GM19328 (cell line): ENCODE measurements around the gene SORT1.
A peak's percentile ranks its signal among the peaks of the same experiment; 100 is the strongest.

Experiments used
- ATAC-seq: cut with Tn5 transposase; IDR thresholded peaks from one replicate; pipeline ENCODE4 v1.9.1; 2021; ENCODE audit warnings: mild to moderate bottlenecking, moderate library complexity; ENCODE audit not compliant: unreplicated experiment

The SORT1 gene

DNA sequence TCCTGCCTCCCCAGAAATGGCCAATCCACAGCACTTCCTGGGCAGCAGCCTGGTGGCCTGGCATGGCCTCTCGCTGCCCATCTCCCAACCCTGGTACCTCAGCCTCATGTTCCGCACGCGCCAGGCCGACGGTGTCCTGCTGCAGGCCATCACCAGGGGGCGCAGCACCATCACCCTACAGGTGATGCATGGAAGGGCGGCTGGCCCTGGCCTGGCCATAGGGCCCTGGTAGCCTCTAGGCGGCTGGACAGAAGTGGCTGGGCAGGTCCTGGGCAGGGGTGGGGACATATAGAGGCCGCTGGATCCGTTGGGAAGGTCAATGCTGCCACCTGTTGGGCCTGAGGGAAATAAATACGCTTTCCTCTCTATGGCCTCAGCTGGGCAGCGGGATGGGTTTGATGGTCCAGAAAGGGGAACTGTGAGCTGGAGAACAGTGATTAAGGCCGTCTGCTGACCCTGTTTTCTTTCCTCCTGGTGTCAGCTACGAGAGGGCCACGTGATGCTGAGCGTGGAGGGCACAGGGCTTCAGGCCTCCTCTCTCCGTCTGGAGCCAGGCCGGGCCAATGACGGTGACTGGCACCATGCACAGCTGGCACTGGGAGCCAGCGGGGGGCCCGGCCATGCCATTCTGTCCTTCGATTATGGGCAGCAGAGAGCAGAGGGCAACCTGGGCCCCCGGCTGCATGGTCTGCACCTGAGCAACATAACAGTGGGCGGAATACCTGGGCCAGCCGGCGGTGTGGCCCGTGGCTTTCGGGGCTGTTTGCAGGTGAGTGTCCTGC lies 133.9 kb downstream of the SORT1 start:
- peak; percentile 82 for ATAC-seq

DNA sequence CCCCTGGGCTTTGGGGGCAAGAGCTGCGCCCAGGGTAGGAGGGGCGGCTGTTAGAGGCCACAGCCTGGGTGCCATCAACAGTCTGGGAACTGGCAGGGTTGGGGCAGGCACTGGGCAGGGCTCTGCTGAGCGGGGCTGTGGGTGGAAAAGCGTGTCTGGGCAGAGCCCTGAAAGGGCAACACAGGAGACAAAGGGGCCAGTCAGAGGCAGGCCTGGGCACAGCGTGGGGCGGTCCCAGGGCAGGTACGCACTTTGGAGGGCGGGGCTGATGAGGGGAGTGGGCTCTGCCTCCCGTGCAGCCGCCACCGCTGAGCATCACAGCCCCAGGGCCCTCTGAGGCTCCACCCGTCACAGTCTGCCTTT lies 134.5 kb downstream of the SORT1 start:
- ATAC-seq, result no peak

DNA sequence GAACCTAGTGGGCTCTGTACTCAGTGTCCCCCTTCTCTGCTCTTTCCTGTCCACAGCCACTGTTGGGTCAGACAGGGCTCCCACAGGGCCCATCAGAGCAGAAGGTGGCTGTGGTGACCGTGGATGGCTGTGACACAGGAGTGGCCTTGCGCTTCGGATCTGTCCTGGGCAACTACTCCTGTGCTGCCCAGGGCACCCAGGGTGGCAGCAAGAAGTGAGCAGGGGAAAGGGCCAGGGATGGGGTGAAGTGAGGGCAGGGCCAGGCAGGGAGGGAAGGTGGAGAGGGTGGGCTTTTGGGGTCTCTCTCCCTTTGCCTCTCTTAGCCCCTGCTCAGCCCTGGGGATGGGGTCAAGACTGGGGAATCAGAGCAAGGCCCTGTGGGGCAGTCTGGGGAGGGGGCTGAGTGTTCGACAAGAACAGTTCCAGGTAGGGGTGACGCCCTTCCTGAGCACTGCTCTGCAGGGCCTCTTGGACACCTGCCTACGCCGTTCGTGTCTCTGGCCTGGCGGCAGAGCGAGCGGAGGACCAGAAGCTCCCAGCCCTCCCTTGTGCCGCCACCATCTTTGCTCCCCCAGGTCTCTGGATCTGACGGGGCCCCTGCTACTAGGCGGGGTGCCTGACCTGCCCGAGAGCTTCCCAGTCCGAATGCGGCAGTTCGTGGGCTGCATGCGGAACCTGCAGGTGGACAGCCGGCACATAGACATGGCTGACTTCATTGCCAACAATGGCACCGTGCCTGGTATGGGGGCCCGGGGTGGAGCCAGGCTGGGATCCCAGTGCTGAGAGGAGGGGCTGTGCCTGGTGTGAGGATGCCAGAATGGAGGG lies 135.3 kb downstream of the SORT1 start:
- no peak for ATAC-seq

DNA sequence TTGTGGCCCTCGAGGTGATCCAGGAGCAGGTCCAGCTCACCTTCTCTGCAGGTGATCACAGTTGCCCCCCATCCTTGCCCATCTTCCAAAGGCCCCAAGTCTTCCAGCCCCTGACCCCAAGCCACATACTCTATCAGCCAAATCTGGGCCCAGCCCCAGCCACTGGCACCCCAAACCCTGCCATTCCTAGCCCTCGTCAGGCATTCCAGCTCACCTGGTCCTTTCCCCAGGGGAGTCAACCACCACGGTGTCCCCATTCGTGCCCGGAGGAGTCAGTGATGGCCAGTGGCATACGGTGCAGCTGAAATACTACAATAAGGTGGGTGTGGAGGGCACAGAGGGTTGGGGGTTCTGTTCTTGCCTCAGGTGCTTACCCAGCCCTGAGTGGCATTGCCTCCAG lies 136.1 kb downstream of the SORT1 start:
- ATAC-seq, result no peak

DNA sequence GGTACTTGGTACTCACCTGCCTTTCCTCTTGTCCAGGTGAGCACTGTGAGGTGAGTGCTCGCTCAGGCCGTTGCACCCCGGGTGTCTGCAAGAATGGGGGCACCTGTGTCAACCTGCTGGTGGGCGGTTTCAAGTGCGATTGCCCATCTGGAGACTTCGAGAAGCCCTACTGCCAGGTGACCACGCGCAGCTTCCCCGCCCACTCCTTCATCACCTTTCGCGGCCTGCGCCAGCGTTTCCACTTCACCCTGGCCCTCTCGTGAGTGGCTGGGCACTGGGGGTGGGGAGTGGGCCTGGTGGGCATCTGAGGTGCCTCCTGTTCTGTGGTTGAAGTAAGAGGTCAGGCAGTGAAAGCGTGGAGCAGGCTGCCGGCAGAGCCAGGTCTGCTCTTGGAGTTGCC lies 136.7 kb downstream of the SORT1 start:
- no peak for ATAC-seq

DNA sequence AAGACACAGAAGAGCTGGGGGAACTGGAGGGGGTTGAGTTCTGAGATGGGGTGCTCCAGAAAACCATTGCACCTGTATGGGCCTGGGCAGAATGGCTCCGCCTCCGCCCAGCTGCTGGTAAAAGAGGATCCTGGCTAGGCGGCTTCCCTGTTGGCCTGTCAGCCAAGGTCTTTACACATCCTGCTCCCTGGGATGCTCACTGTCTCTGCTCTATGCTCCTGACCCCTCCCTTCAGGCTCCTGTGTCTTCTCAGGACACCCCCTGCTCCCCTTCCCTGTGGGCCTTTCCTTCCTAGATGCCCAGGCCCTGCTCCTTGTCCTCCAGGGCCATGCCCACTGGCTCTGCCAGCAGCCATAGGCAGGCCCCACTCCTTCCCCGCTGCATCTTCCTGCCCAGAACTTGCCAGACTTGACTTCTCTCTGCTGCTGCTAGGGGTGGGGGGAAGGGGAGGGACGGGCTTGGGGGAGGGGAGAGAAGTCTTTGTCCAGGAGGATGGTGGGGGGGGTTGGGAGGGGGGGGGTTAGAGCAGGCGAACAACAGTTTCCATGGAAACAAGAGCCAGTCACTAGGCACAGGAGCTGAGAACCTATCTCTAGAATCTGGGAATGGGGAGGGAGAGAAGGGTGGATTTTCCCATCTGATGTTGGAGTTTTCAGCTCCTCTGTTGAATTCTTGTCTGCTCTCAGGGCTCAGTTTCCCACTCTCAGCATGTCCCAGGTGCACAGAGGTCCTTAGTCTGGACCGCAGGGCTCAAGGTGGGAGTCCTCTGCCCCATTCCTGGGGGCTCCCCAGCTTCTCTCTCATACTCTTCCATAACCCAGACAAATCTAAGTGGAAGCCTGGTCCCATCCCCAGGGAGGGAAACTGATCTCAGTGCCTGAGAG lies 137.8 kb downstream of the SORT1 start:
- ATAC-seq, result no peak
